Liver (tissue), 9 donors: ENCODE data around the gene EGFLAM. TPM values are rescaled to one million over a fixed set of nuclear protein-coding genes. Genes with fewer than 3 reads are reported as not detected.
A peak's percentile ranks its signal among the peaks of the same experiment; 100 is the strongest.

ENCODE experiments used
- DNase-seq: peaks from one replicate; pipeline ENCODE4 v3.0.0-alpha.2; 2017; ENCODE audit warnings: low spot score
- H3K27ac ChIP-seq, 2 donors: one replicate each; pipeline ENCODE4 v1.7.0; 2013; ENCODE audit warnings: inconsistent platforms in 2 of 2, low read length in 2 of 2, control low read depth in 1 of 2, low read depth in 1 of 2, mild to moderate bottlenecking in 1 of 2
- H3K27me3 ChIP-seq, 4 donors: one replicate each; pipeline versions ENCODE4 v1.6.1 to v1.7.0; 2013; ENCODE audit warnings: low read length in 3 of 4, inconsistent platforms in 1 of 4, mild to moderate bottlenecking in 1 of 4, moderate library complexity in 1 of 4; ENCODE audit not compliant: control insufficient read depth in 4 of 4, insufficient read depth in 4 of 4
- H3K36me3 ChIP-seq, 4 donors: one replicate each; pipeline versions ENCODE4 v1.6.1 to v1.7.0; 2013; ENCODE audit warnings: low read length in 3 of 4, mild to moderate bottlenecking in 3 of 4, low read depth in 1 of 4, moderate library complexity in 1 of 4; ENCODE audit not compliant: control insufficient read depth in 4 of 4, insufficient read depth in 3 of 4
- H3K4me1 ChIP-seq, 4 donors: one replicate each; pipeline versions ENCODE4 v1.6.1 to v1.7.0; 2013; ENCODE audit warnings: low read length in 3 of 4, mild to moderate bottlenecking in 3 of 4, moderate library complexity in 1 of 4; ENCODE audit not compliant: control insufficient read depth in 4 of 4, insufficient read depth in 4 of 4
- H3K4me3 ChIP-seq, 3 donors: one replicate each; pipeline versions ENCODE4 v1.6.1 to v1.7.0; 2013; ENCODE audit warnings: low read length in 3 of 3, control low read depth in 1 of 3, low read depth in 1 of 3, mild to moderate bottlenecking in 1 of 3
- H3K9ac ChIP-seq, 2 donors: one replicate each; pipeline ENCODE4 v1.7.0; 2013; ENCODE audit warnings: low read length in 2 of 2, mild to moderate bottlenecking in 2 of 2, moderate library complexity in 2 of 2, control low read depth in 1 of 2, low read depth in 1 of 2
- H3K9me3 ChIP-seq, 4 donors: one replicate each; pipeline versions ENCODE4 v1.6.1 to v1.7.0; 2013; ENCODE audit warnings: low read length in 3 of 4; ENCODE audit not compliant: control insufficient read depth in 4 of 4
- CTCF ChIP-seq: fragments of 150-350 bp; IDR thresholded peaks from 2 replicates; pipeline ENCODE4 v1.5.1; 2017; ENCODE audit warnings: improper control_type of control experiment, low read depth, low read length; ENCODE audit not compliant: missing input control
- FOXA1 ChIP-seq: IDR thresholded peaks from 2 replicates; pipeline ENCODE4 v1.6.1; 2016; ENCODE audit warnings: antibody characterized with exemption
- FOXA2 ChIP-seq: IDR thresholded peaks from 2 replicates; pipeline ENCODE4 v1.6.1; 2016; ENCODE audit warnings: antibody characterized with exemption
- GABPA ChIP-seq, 2 donors: IDR thresholded peaks in 1 of 2; conservative IDR thresholded peaks in 1 of 2; 2 replicates each; pipeline ENCODE4 v1.6.1; 2016; ENCODE audit warnings: antibody characterized with exemption in 2 of 2, mild to moderate bottlenecking in 1 of 2, moderate library complexity in 1 of 2
- HNF4A ChIP-seq, 2 donors: conservative IDR thresholded peaks; 2 replicates each; pipeline ENCODE4 v1.6.1; 2016; ENCODE audit warnings: antibody characterized with exemption in 2 of 2, mild to moderate bottlenecking in 2 of 2
- HNF4G ChIP-seq: IDR thresholded peaks from 2 replicates; pipeline ENCODE4 v1.6.1; 2016; ENCODE audit warnings: antibody characterized with exemption
- NR2F2 ChIP-seq: IDR thresholded peaks from 2 replicates; pipeline ENCODE4 v1.6.1; 2016; ENCODE audit warnings: antibody characterized with exemption
- RAD21 ChIP-seq, 2 donors: IDR thresholded peaks; 2 replicates each; pipeline ENCODE4 v1.6.1; 2016; ENCODE audit warnings: antibody characterized with exemption in 2 of 2, mild to moderate bottlenecking in 2 of 2
- REST ChIP-seq: IDR thresholded peaks from 2 replicates; pipeline ENCODE4 v1.6.1; 2016; ENCODE audit warnings: antibody characterized with exemption, mild to moderate bottlenecking
- RXRA ChIP-seq, 2 donors: IDR thresholded peaks; 2 replicates each; pipeline ENCODE4 v1.6.1; 2017 to 2018; ENCODE audit warnings: antibody characterized with exemption in 2 of 2, mild to moderate bottlenecking in 1 of 2
- SP1 ChIP-seq: IDR thresholded peaks from 2 replicates; pipeline ENCODE4 v1.6.1; 2018; ENCODE audit warnings: antibody characterized with exemption, mild to moderate bottlenecking
- TAF1 ChIP-seq: conservative IDR thresholded peaks from 2 replicates; pipeline ENCODE4 v1.6.1; 2016; ENCODE audit warnings: antibody characterized with exemption, mild to moderate bottlenecking
- YY1 ChIP-seq: IDR thresholded peaks from 2 replicates; pipeline ENCODE4 v1.6.1; 2016; ENCODE audit warnings: antibody characterized with exemption, mild to moderate bottlenecking
- ZBTB33 ChIP-seq: IDR thresholded peaks from 2 replicates; pipeline ENCODE4 v1.6.1; 2016; ENCODE audit warnings: antibody characterized with exemption
- WGBS: extraction: QIAGEN DNeasy Blood & Tissue Kit; methylation state at CpG from one replicate; pipeline ENCODE4 v1.1.7; 2013; 5-methylcytosine and 5-hydroxymethylcytosine counted together
- polyA plus RNA-seq, 2 donors: library from polyadenylated mRNA; stranded (reverse) in 1 of 2; unstranded in 1 of 2; fragments of 200-250 nt in 1 of 2; fragments of >200 nt in 1 of 2; fragmentation: Nextera tagmentation in 1 of 2; extraction: Ambion mirVana in 1 of 2; gene quantifications; one replicate each; pipeline versions ENCODE4 v1.2.1 to v1.2.3, GENCODE V29; 2013 to 2015
- total RNA-seq, 2 donors: library from RNA; depleted of rRNA; stranded (reverse); fragments of >200 nt; gene quantifications; one replicate each; pipeline ENCODE4 v1.2.3, GENCODE V29; 2014
- donor health status: healthy.
- donor health status: healthy.
- donor health status: healthy.
- donor health status: healthy.
- donor health status: healthy.

Gene EGFLAM
- total and polyA plus RNA-seq, 4 donors: 1.1 to 4.9 (median 1.9) TPM

DNA sequence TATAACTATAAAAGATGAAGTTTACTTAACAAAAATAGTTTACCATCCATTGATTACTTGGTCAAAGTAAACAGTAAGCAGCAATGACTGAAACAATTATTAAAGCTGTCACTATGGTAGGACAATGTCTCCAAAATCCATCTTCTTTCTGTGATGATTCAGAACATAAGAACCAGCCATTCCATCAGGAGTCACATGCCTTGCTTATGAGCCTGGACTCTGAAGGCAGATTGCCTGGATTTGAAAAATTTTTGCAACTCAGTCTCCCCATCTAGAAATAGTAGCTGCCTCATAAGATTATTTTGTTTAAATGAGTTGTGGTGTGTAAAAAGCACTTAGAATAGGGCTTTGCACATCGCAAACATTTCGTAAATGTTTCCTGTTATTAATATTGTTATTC is 161.9 kb downstream of the EGFLAM start:
- peaks cover 0 to 2% (median 0%) of the 10 kb centered on the region in 4 donors for H3K27me3 ChIP-seq
- H3K4me1 ChIP-seq: no peaks in the 10 kb centered on the region
- no peaks in the 10 kb centered on the region for H3K36me3 ChIP-seq
- H3K4me3 ChIP-seq: no peak overlapping the region
- no peaks in the 10 kb centered on the region for H3K9me3 ChIP-seq
- no peak overlapping the region for H3K9ac ChIP-seq
- no peak overlapping the region for H3K27ac ChIP-seq
- DNase-seq: no peak
- TF ChIP-seq SP1: no peak
- TF ChIP-seq NR2F2: peak; percentile 14
- 92% methylated on average over 2 of the region's 2 CpGs for WGBS

- no peak overlapping the region for H3K9ac ChIP-seq
- TF ChIP-seq ZBTB33 (no peak), YY1 (peak; percentile 32), FOXA1 (no peak), TAF1 (no peak), FOXA2 (no peak), GABPA (IDR thresholded peaks at IDR 0.05 in 1 of 2, conservative IDR thresholded peaks at IDR 0.05 in 1 of 2) (no peak), RXRA (IDR thresholded peaks at IDR 0.05) (peak; percentile 47 to 50), CTCF (peak; percentile 74), NR2F2 (no peak), HNF4A (conservative IDR thresholded peaks at IDR 0.05) (peak; percentile 54 to 56), REST (no peak), HNF4G (no peak), RAD21 (IDR thresholded peaks at IDR 0.05) (peak; percentile 77 to 84)
- 61% methylated on average over 6 of the region's 6 CpGs for WGBS
These were observed 162.5 kb downstream of the EGFLAM start for GRCh38 chr5:38420691-38421390.

More at GRCh38 chr5:38420691-38421390, 162.5 kb downstream of the EGFLAM start:
- H3K4me1 ChIP-seq: no peaks in the 10 kb centered on the region
- H3K27ac ChIP-seq: no peak overlapping the region
- peak; percentile 44 for DNase-seq
- peaks cover 0 to 2% (median 0%) of the 10 kb centered on the region in 4 donors for H3K27me3 ChIP-seq
- H3K4me3 ChIP-seq: no peak overlapping the region
- no peaks in the 10 kb centered on the region for H3K9me3 ChIP-seq
- no peaks in the 10 kb centered on the region for H3K36me3 ChIP-seq
